GM12878 (cell line): ENCODE measurements around the gene LARGE1.

Source experiments
- CREB1 ChIP-seq: IDR thresholded peaks from 2 replicates; pipeline ENCODE4 v1.6.1; 2012; ENCODE audit warnings: low read depth, mild to moderate bottlenecking, inconsistent platforms
- EZH2 ChIP-seq: IDR thresholded peaks from 2 replicates; pipeline ENCODE4 v1.6.1; 2012; ENCODE audit warnings: low read depth, mild to moderate bottlenecking, control low read depth, inconsistent platforms, low read length, borderline replicate concordance; ENCODE audit not compliant: control insufficient read depth
- POLR2AphosphoS5 ChIP-seq: IDR thresholded peaks from 2 replicates; pipeline ENCODE4 v1.6.1; 2011; ENCODE audit warnings: mild to moderate bottlenecking, low read length, inconsistent platforms
- RAD21 ChIP-seq: IDR thresholded peaks from 2 replicates; pipeline ENCODE4 v1.6.1; 2011; ENCODE audit warnings: mild to moderate bottlenecking, low read depth, low read length, moderate library complexity; ENCODE audit not compliant: insufficient read depth
- TF ChIP-seq, protein P1 (sequence below), 3 experiments: IDR thresholded peaks in 2 of 3; conservative IDR thresholded peaks in 1 of 3; 2 replicates each; pipeline ENCODE4 v1.5.1; 2011; ENCODE audit warnings: low read depth in 3 of 3, low read length in 3 of 3, mild to moderate bottlenecking in 3 of 3, control low read depth in 2 of 3, moderate library complexity in 2 of 3, inconsistent platforms in 1 of 3, mixed read lengths in 1 of 3; ENCODE audit not compliant: control insufficient read depth in 2 of 3, insufficient read depth in 1 of 3; ENCODE audit errors: extremely low read depth in 1 of 3

DNA sequence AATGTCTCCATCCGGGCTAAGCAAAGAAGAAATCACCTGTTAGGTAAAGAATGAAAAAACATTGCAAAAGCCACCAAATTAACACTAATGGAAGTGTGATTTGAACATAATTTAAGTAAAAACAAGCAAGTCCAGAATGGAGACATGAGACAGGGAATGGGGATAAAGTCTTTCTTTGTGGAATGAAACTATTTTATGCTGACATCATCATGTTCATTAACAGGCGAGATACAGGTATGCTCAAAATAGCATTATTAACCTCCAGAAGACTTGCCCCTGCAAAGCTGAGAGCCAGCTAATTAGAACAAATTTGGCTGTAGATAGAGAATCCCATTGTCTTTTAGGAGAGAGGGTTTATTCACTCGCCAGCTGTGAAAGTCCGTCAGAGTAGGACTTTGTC lies 4.9 kb upstream of the LARGE1 start:
- TF ChIP-seq, protein P1, sequence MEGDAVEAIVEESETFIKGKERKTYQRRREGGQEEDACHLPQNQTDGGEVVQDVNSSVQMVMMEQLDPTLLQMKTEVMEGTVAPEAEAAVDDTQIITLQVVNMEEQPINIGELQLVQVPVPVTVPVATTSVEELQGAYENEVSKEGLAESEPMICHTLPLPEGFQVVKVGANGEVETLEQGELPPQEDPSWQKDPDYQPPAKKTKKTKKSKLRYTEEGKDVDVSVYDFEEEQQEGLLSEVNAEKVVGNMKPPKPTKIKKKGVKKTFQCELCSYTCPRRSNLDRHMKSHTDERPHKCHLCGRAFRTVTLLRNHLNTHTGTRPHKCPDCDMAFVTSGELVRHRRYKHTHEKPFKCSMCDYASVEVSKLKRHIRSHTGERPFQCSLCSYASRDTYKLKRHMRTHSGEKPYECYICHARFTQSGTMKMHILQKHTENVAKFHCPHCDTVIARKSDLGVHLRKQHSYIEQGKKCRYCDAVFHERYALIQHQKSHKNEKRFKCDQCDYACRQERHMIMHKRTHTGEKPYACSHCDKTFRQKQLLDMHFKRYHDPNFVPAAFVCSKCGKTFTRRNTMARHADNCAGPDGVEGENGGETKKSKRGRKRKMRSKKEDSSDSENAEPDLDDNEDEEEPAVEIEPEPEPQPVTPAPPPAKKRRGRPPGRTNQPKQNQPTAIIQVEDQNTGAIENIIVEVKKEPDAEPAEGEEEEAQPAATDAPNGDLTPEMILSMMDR (IDR thresholded peaks at IDR 0.05 in 2 of 3, conservative IDR thresholded peaks at IDR 0.05 in 1 of 3; ENCODE audit: control insufficient read depth in 2 of 3, extremely low read depth in 1 of 3, insufficient read depth in 1 of 3, low read depth in 3 of 3, low read length in 3 of 3), result no peak
- TF ChIP-seq POLR2AphosphoS5 (no peak), EZH2 (no peak), RAD21 (no peak), CREB1 (no peak)
